ENCODE data around the gene NOX5.
A peak's percentile ranks its signal among the peaks of the same experiment; 100 is the strongest.

The NOX5 gene

DNA sequence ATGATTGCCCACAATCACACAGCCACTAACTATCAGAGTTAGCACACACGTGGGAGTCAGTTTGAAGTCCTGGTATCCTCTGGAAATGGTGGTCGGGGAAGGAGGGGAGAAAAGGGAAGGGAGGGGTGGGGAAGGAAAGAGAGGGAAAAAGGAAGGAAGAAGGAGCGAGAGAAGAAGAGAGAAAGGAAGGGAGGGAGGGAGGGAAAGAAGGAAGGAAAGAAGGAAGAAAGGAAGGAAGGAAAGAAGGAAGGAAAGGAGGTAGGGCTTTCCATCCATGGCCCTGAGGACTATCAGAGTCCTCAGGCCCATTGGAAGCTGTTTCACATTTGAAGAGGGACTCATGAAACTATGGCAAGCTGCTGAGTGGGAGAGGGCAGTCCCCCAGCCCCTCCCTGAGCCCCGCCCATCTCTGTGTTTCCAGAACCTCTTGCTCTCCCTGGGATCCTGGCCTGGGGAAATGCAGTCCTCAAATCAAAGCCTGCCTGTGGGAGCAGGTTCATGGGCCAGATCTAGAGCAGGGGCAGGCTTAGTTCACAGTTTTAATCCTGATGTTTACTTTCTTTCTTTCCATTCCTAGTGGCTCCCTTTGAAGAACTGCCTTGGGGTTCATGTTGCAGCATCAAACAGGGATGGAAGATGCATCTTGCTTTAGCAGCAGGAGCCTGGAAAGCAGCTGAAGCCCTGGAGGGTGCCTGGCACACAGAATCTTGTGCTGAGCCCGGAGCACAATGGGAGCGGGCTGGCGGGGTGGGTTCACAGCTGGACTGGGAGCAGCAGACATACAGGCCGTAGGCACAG, 79.8 kb downstream of the NOX5 start:
- no peaks in the 10 kb centered on the region for H3K36me3 ChIP-seq
- no peaks in the 10 kb centered on the region for H3K9me3 ChIP-seq
- H3K4me1 ChIP-seq = peaks cover 24% of the 10 kb centered on the region
- H3K27ac ChIP-seq = no peak overlapping the region
- no peaks in the 10 kb centered on the region for H4K20me1 ChIP-seq
- no peak overlapping the region for H3K4me2 ChIP-seq
- H3K4me3 ChIP-seq = no peak overlapping the region
- no peak overlapping the region for H3K9ac ChIP-seq
- H3K27me3 ChIP-seq = no peaks in the 10 kb centered on the region
- no peak for TF ChIP-seq Cebpa-rat (IDR thresholded peaks at IDR 0.05)

DNA sequence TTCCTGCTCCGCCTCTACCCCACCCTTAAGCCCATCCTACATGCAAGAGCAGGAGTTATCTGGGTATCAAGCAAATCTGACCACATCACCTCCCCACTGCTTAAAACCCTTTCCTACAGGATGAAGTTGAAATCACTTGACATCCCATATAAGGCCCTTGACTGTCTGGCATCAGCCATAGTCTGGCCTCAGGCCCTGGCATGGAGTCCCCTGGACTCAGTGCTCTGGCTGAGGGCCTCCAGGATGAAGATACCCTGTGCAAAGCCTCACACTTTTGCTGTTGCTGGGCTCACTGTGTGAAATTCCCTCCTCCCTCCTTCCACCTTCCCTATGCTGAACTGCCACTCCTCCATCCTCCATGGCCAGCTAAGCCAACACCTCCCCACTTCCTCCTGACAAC, 80.8 kb downstream of the NOX5 start:
- Histone ChIP-seq H3K36me3 (no peaks in the 10 kb centered on the region), H3K9me3 (no peaks in the 10 kb centered on the region), H3K4me1 (peaks cover 14% of the 10 kb centered on the region; the same call in 1 of the 2 replicates), H4K20me1 (no peaks in the 10 kb centered on the region), H3K4me3 (no peak overlapping the region), H3K27me3 (no peaks in the 10 kb centered on the region), H3K9ac (no peak overlapping the region), H3K4me2 (no peak overlapping the region), H3K27ac (no peak overlapping the region)
- no peak for TF ChIP-seq Cebpa-rat (IDR thresholded peaks at IDR 0.05)

DNA sequence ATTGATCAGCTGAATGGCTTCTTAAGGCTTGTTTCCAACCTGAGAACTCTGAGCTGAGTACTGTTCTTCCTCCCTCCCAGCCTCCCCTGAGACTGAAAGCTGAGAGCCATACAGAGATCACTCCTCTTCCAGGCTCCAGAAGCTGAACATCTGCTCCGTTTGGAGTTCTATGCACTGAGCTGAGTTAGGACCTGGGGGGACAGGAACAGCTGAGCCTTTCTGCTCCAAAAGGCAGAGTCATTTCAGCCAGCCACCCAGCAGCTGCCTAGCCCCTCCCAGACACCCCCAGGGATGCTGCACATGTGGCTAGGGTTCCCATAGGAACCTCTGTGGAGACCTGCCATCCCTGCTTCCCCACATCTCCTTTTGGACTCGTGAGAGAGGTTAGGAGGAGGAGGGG, 81.7 kb downstream of the NOX5 start:
- TF ChIP-seq Cebpa-rat (IDR thresholded peaks at IDR 0.05) = no peak
- Histone ChIP-seq H3K4me3 (no peak overlapping the region), H3K27me3 (no peaks in the 10 kb centered on the region), H3K27ac (no peak overlapping the region), H3K9ac (no peak overlapping the region), H4K20me1 (no peaks in the 10 kb centered on the region), H3K4me1 (peaks cover 11% of the 10 kb centered on the region; the same call in 1 of the 2 replicates), H3K36me3 (no peaks in the 10 kb centered on the region), H3K4me2 (peak overlapping the region; percentile 33), H3K9me3 (no peaks in the 10 kb centered on the region)

DNA sequence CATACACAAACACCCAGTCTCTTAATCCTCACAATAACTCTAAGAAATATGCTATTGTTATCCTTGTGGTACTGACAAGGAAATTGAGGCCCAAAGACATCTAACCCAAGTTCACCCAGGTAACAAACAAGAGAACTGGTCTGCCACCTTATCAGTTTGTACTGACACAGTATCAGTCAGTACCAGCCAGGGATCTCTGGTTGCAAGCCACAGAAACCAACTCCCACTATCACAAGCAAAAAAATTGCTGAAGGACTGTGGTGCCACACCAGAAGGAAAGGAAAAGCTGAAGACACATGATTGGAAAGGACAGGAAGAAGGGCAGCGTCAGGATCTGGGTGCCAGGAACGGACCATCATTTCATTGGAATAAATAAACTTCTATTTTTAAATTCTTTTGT, 82.1 kb downstream of the NOX5 start:
- Histone ChIP-seq H4K20me1 (no peaks in the 10 kb centered on the region), H3K4me2 (0 out of 2 replicates have a peak overlapping the region, but pooled peaks have one; percentile 33), H3K9me3 (no peaks in the 10 kb centered on the region), H3K27me3 (no peaks in the 10 kb centered on the region), H3K27ac (no peak overlapping the region), H3K9ac (no peak overlapping the region), H3K4me3 (no peak overlapping the region), H3K36me3 (no peaks in the 10 kb centered on the region), H3K4me1 (peaks cover 11% of the 10 kb centered on the region; the same call in 1 of the 2 replicates)
- TF ChIP-seq Cebpa-rat (IDR thresholded peaks at IDR 0.05) = no peak

DNA sequence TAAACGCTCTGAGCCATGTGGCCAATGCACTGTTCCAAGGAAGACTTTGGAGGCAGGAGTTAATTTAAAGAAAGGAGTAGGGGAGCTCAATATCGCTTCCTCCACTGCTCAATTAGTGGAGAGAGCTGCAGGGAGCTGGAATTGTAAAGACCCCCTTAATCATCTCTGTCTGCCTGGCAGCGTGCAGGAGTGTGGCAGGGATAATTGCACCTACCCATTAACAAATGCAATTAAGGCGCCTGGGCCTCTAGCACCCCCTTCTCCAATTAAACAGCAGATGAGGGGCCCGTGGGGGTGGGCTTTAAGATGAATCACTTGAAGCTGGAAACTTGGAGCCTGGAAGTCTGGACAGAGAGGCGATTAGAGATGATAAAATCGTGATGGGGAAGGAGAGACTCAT, 84.3 kb downstream of the NOX5 start:
- H4K20me1 ChIP-seq = no peaks in the 10 kb centered on the region
- no peaks in the 10 kb centered on the region for H3K36me3 ChIP-seq
- no peak overlapping the region for H3K4me2 ChIP-seq
- no peak overlapping the region for H3K4me3 ChIP-seq
- H3K9ac ChIP-seq = no peak overlapping the region
- no peak overlapping the region for H3K27ac ChIP-seq
- no peak for TF ChIP-seq Cebpa-rat (IDR thresholded peaks at IDR 0.05)
- H3K4me1 ChIP-seq = peaks cover 24% of the 10 kb centered on the region
- no peaks in the 10 kb centered on the region for H3K27me3 ChIP-seq
- 0 out of 2 replicates have a peak, but pooled peaks cover 8% of the 10 kb centered on the region for H3K9me3 ChIP-seq

DNA sequence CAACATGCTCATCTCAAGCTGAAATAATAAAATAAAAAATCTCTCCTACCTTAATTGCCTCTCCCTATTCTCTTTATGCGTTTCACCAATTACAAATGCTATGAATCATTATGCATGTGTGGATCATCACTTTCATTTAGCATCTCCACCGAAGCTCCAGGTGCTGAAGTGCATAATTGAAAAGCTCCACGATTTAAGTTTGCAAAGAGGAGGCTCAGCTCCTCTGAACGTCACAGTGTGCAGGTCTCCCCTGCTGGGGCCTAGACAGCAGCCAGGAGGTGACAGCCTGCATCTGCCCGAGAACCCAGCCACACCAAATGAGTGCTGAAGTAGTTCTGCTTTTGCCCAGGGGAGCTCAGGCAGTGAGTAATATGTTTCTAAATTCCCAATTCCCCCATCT, 85.4 kb downstream of the NOX5 start:
- Histone ChIP-seq H3K4me2 (no peak overlapping the region), H3K36me3 (no peaks in the 10 kb centered on the region), H3K4me1 (peaks cover 35% of the 10 kb centered on the region), H4K20me1 (no peaks in the 10 kb centered on the region), H3K27ac (no peak overlapping the region), H3K4me3 (no peak overlapping the region), H3K9ac (no peak overlapping the region), H3K27me3 (no peaks in the 10 kb centered on the region), H3K9me3 (0 out of 2 replicates have a peak, but pooled peaks cover 8% of the 10 kb centered on the region)
- no peak for TF ChIP-seq Cebpa-rat (IDR thresholded peaks at IDR 0.05)

DNA sequence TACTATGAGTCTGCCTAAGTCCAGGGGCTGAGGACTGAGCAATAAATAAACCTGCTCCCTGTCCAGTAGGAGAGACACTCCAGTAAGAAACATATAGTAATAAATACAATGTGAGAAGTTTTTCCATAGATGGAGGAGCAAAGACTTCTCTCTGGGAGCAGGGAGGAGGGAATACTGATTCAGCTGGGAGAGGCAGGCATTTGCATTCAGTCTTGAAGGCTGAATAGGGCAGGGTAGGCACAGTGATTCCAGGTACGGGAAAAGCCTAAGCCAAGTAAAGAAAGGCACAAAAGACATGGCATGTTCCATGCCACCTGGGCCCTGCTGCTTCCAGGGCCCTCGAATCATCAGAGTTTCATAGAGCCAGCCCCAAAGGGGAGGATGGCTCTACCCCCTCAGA, 86.3 kb downstream of the NOX5 start:
- Histone ChIP-seq H3K4me2 (no peak overlapping the region), H3K27me3 (no peaks in the 10 kb centered on the region), H3K36me3 (no peaks in the 10 kb centered on the region), H4K20me1 (no peaks in the 10 kb centered on the region), H3K9me3 (0 out of 2 replicates have a peak, but pooled peaks cover 8% of the 10 kb centered on the region), H3K9ac (no peak overlapping the region), H3K4me1 (peaks cover 39% of the 10 kb centered on the region), H3K4me3 (no peak overlapping the region), H3K27ac (no peak overlapping the region)
- TF ChIP-seq Cebpa-rat (IDR thresholded peaks at IDR 0.05) = no peak

DNA sequence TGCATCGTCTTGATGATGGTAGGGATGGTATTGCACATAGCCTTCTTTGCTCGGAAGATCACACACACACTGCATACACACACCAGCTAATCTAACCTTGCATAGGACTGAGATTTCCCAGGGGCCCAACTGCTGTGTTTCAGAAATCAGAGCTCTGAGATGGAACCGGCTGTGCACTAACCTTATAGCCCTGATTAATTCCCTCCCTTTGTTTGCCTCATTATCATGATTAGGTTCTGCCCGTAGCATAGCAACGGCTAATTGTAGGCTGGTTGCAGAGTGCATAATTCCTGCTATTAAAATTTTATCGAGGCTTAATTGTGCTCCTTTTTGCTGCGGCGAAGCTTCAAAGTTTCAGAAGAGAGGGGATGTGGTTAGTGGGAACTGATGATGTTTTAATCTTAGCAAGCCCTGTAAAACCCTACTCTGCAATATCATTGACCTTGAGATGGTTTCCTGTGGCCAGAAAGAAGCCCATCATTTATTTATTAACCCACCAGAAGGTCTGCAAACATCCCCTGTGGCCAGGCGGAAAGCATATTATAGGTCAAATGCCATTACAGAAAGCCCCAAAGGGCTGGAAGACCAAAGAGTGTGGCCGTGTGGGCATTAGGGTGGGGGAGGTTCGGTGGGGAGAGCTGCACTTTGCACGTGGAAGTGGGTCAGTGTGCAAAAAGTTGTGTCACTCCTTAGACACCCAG, 89.7 kb downstream of the NOX5 start:
- H4K20me1 ChIP-seq = no peaks in the 10 kb centered on the region
- no peaks in the 10 kb centered on the region for H3K36me3 ChIP-seq
- no peak overlapping the region for H3K9ac ChIP-seq
- 0 out of 2 replicates have a peak, but pooled peaks cover 8% of the 10 kb centered on the region for H3K9me3 ChIP-seq
- no peak for TF ChIP-seq Cebpa-rat (IDR thresholded peaks at IDR 0.05)
- no peaks in the 10 kb centered on the region for H3K27me3 ChIP-seq
- peak overlapping the region; percentile 76 for H3K4me2 ChIP-seq
- H3K4me3 ChIP-seq = no peak overlapping the region
- peaks cover 61% of the 10 kb centered on the region for H3K4me1 ChIP-seq
- no peak overlapping the region for H3K27ac ChIP-seq

DNA sequence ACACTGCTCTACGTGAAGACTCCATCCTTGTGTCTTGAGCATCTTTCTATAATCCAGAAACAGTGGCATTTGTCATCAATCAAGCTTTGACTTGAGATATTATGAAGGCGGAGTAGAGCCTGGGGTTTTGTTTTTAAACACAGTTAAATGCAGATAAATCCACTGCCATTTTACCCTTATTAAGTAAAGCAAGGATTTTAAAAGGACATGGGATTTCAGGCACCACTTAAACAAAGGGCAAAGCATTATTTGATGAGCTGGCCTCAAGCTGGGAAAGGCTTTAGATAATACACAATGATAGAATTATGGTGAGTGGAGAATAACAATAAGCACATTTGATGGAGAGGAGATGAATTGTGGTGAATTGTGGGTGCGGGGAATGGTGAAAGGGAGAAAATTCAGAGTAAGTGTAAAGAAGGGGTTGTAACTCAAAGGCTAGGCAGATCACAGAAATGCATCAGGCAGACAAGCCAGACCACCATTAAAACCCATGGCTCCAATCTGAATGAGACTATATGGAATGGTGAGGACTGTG, 91.0 kb downstream of the NOX5 start:
- Histone ChIP-seq H4K20me1 (no peaks in the 10 kb centered on the region), H3K27ac (no peak overlapping the region), H3K4me3 (no peak overlapping the region), H3K27me3 (no peaks in the 10 kb centered on the region), H3K9me3 (0 out of 2 replicates have a peak, but pooled peaks cover 8% of the 10 kb centered on the region), H3K9ac (no peak overlapping the region), H3K36me3 (no peaks in the 10 kb centered on the region), H3K4me2 (peak overlapping the region; percentile 76), H3K4me1 (peaks cover 61% of the 10 kb centered on the region)
- no peak for TF ChIP-seq Cebpa-rat (IDR thresholded peaks at IDR 0.05)
